ENCODE data around the gene RXRA. TPM values are rescaled to one million over a fixed set of nuclear protein-coding genes. Genes with fewer than 3 reads are reported as not detected.

Gene RXRA
- total and polyA plus RNA-seq, 2 of the 13 experiments (the other 11 are each of a cell fraction or from before 2014, with no cell fraction given), result 18.9 to 29.2 TPM

DNA sequence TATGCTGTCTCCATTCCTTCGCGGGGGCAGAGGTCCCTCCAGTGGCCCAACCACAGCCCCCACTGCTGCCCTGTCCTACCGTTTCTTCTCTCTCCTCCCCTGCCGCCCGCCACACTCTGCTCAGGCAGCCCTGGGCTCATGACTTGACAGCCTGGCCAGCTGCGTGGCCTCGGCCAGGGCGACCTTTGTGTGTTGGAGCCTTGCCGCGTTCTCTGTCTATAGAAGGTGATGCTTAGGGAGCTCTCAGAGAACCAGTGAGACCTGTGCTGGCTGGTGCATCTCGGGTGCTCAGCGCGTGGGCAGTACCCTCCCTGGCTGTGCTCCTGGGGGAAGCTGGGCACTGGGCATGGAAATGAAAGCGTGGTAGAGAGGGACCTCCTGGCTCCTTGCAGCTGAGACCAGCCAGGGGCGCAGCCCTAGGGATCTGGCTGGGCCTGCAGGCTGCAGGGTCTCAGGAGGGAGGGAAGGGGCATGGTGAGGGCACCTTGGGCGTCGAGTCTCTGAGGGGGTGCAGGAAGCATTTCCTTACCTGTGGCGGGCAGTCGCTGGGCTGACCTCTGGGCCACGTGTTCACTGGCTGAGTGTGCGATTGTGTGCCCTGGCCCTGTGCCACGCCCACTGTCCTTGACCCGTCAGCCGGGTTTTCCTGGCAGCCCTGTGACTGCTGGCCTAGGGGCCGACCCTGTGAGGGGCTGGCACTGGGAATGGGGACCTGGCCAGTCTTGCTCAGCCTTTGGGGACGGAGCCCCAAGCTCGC is 50.3 kb downstream of the RXRA start (continued):
- TF ChIP-seq, protein P1, sequence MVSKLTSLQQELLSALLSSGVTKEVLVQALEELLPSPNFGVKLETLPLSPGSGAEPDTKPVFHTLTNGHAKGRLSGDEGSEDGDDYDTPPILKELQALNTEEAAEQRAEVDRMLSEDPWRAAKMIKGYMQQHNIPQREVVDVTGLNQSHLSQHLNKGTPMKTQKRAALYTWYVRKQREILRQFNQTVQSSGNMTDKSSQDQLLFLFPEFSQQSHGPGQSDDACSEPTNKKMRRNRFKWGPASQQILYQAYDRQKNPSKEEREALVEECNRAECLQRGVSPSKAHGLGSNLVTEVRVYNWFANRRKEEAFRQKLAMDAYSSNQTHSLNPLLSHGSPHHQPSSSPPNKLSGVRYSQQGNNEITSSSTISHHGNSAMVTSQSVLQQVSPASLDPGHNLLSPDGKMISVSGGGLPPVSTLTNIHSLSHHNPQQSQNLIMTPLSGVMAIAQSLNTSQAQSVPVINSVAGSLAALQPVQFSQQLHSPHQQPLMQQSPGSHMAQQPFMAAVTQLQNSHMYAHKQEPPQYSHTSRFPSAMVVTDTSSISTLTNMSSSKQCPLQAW (CRISPR knock-in tag; IDR thresholded peaks at IDR 0.05), result no peak; the same call in 1 of the 2 replicates
- no peak for TF ChIP-seq NFATC3 (CRISPR knock-in tag; IDR thresholded peaks at IDR 0.05)
- TF ChIP-seq SNAI1 (CRISPR knock-in tag; IDR thresholded peaks at IDR 0.05; ENCODE audit: borderline replicate concordance), result no peak
- TF ChIP-seq, protein P2, sequence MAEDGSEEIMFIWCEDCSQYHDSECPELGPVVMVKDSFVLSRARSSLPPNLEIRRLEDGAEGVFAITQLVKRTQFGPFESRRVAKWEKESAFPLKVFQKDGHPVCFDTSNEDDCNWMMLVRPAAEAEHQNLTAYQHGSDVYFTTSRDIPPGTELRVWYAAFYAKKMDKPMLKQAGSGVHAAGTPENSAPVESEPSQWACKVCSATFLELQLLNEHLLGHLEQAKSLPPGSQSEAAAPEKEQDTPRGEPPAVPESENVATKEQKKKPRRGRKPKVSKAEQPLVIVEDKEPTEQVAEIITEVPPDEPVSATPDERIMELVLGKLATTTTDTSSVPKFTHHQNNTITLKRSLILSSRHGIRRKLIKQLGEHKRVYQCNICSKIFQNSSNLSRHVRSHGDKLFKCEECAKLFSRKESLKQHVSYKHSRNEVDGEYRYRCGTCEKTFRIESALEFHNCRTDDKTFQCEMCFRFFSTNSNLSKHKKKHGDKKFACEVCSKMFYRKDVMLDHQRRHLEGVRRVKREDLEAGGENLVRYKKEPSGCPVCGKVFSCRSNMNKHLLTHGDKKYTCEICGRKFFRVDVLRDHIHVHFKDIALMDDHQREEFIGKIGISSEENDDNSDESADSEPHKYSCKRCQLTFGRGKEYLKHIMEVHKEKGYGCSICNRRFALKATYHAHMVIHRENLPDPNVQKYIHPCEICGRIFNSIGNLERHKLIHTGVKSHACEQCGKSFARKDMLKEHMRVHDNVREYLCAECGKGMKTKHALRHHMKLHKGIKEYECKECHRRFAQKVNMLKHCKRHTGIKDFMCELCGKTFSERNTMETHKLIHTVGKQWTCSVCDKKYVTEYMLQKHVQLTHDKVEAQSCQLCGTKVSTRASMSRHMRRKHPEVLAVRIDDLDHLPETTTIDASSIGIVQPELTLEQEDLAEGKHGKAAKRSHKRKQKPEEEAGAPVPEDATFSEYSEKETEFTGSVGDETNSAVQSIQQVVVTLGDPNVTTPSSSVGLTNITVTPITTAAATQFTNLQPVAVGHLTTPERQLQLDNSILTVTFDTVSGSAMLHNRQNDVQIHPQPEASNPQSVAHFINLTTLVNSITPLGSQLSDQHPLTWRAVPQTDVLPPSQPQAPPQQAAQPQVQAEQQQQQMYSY (CRISPR knock-in tag; IDR thresholded peaks at IDR 0.05), result peak; percentile 95
- TF ChIP-seq, protein P3, sequence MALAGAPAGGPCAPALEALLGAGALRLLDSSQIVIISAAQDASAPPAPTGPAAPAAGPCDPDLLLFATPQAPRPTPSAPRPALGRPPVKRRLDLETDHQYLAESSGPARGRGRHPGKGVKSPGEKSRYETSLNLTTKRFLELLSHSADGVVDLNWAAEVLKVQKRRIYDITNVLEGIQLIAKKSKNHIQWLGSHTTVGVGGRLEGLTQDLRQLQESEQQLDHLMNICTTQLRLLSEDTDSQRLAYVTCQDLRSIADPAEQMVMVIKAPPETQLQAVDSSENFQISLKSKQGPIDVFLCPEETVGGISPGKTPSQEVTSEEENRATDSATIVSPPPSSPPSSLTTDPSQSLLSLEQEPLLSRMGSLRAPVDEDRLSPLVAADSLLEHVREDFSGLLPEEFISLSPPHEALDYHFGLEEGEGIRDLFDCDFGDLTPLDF (CRISPR knock-in tag; IDR thresholded peaks at IDR 0.05), result no peak
- TF ChIP-seq, protein P4, sequence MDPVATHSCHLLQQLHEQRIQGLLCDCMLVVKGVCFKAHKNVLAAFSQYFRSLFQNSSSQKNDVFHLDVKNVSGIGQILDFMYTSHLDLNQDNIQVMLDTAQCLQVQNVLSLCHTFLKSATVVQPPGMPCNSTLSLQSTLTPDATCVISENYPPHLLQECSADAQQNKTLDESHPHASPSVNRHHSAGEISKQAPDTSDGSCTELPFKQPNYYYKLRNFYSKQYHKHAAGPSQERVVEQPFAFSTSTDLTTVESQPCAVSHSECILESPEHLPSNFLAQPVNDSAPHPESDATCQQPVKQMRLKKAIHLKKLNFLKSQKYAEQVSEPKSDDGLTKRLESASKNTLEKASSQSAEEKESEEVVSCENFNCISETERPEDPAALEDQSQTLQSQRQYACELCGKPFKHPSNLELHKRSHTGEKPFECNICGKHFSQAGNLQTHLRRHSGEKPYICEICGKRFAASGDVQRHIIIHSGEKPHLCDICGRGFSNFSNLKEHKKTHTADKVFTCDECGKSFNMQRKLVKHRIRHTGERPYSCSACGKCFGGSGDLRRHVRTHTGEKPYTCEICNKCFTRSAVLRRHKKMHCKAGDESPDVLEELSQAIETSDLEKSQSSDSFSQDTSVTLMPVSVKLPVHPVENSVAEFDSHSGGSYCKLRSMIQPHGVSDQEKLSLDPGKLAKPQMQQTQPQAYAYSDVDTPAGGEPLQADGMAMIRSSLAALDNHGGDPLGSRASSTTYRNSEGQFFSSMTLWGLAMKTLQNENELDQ (CRISPR knock-in tag; IDR thresholded peaks at IDR 0.05; ENCODE audit: borderline replicate concordance), result no peak
- peak; percentile 12; the same call in 1 of the 2 replicates for TF ChIP-seq MED1 (CRISPR knock-in tag; IDR thresholded peaks at IDR 0.05)
- no peak for TF ChIP-seq ZNF30 (CRISPR knock-in tag; IDR thresholded peaks at IDR 0.05)
- no peak for TF ChIP-seq ZFAT (CRISPR knock-in tag; conservative IDR thresholded peaks at IDR 0.05)
- TF ChIP-seq HMG20B (CRISPR knock-in tag; conservative IDR thresholded peaks at IDR 0.05), result no peak
- TF ChIP-seq ZNF780A (CRISPR knock-in tag; IDR thresholded peaks at IDR 0.05), result no peak
- no peak for TF ChIP-seq POLR2AphosphoS2 (IDR thresholded peaks at IDR 0.05; ENCODE audit: low read depth, low read length)
- no peak for TF ChIP-seq ZNF614 (CRISPR knock-in tag; IDR thresholded peaks at IDR 0.05; ENCODE audit: borderline replicate concordance)
- no peak for TF ChIP-seq ZNF180 (CRISPR knock-in tag; IDR thresholded peaks at IDR 0.05; ENCODE audit: borderline replicate concordance, low read depth)
- no peak for TF ChIP-seq NCOA1 (CRISPR knock-in tag; IDR thresholded peaks at IDR 0.05)
- TF ChIP-seq, protein P5, sequence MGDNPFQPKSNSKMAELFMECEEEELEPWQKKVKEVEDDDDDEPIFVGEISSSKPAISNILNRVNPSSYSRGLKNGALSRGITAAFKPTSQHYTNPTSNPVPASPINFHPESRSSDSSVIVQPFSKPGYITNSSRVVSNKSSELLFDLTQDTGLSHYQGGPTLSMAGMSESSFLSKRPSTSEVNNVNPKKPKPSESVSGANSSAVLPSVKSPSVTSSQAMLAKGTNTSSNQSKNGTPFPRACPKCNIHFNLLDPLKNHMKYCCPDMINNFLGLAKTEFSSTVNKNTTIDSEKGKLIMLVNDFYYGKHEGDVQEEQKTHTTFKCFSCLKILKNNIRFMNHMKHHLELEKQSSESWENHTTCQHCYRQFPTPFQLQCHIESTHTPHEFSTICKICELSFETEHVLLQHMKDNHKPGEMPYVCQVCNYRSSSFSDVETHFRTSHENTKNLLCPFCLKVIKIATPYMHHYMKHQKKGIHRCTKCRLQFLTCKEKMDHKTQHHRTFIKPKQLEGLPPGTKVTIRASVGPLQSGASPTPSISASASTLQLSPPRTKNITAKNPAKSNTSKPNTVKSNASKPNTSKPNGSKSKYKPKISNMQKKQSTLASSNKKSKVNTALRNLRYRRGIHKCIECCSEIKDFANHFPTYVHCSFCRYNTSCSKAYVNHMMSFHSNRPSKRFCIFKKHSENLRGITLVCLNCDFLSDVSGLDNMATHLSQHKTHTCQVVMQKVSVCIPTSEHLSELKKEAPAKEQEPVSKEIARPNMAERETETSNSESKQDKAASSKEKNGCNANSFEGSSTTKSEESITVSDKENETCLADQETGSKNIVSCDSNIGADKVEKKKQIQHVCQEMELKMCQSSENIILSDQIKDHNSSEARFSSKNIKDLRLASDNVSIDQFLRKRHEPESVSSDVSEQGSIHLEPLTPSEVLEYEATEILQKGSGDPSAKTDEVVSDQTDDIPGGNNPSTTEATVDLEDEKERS (CRISPR knock-in tag; IDR thresholded peaks at IDR 0.05), result no peak
- TF ChIP-seq ATM (IDR thresholded peaks at IDR 0.05; ENCODE audit: borderline replicate concordance), result no peak
